ENCODE measurements around the gene GJB5.

The GJB5 gene

GRCh38 chr1:34779962-34780361 lies 25.1 kb downstream of the GJB5 start:
- no peak overlapping the region for H2AFZ ChIP-seq (ENCODE audit: low read length)
- H3K9me2 ChIP-seq (ENCODE audit: low read depth, low read length) = no peaks in the 10 kb centered on the region
- no peaks in the 10 kb centered on the region for H4K20me1 ChIP-seq (ENCODE audit: insufficient read depth, low read length)
- no peak overlapping the region for H3K4me2 ChIP-seq (ENCODE audit: low read length)
- no peaks in the 10 kb centered on the region for H3F3A ChIP-seq (ENCODE audit: insufficient read depth, low read length)
- H3K9ac ChIP-seq (ENCODE audit: low read length) = no peak overlapping the region
- TF ChIP-seq EZH2 (IDR thresholded peaks at IDR 0.05; ENCODE audit: borderline replicate concordance, low read length) (no peak), CTCF (IDR thresholded peaks at IDR 0.05; ENCODE audit: low read length) (no peak)
- H3K27me3 ChIP-seq (ENCODE audit: insufficient read depth, low read length) = no peaks in the 10 kb centered on the region; the same call in 1 of the 2 replicates
- no peak overlapping the region for H3K27ac ChIP-seq (ENCODE audit: low read depth, low read length, poor library complexity, severe bottlenecking)
- no peaks in the 10 kb centered on the region for H3K4me1 ChIP-seq (ENCODE audit: insufficient read depth, low read length, severe bottlenecking)
- H3K36me3 ChIP-seq (ENCODE audit: insufficient read depth, low read length) = no peaks in the 10 kb centered on the region
- no peak overlapping the region for H3K4me3 ChIP-seq (ENCODE audit: low read depth, low read length, poor library complexity, severe bottlenecking)
- H3K79me2 ChIP-seq (ENCODE audit: insufficient read depth, low read length) = no peaks in the 10 kb centered on the region
- H3K9me3 ChIP-seq (ENCODE audit: low read length) = no peaks in the 10 kb centered on the region

GRCh38 chr1:34780528-34780927 lies 25.7 kb downstream of the GJB5 start:
- no peaks in the 10 kb centered on the region for H3K36me3 ChIP-seq (ENCODE audit: insufficient read depth, low read length)
- H3K4me3 ChIP-seq (ENCODE audit: low read depth, low read length, poor library complexity, severe bottlenecking) = no peak overlapping the region
- H3K27ac ChIP-seq (ENCODE audit: low read depth, low read length, poor library complexity, severe bottlenecking) = no peak overlapping the region
- H3K9ac ChIP-seq (ENCODE audit: low read length) = no peak overlapping the region
- H4K20me1 ChIP-seq (ENCODE audit: insufficient read depth, low read length) = no peaks in the 10 kb centered on the region
- no peaks in the 10 kb centered on the region for H3K9me3 ChIP-seq (ENCODE audit: low read length)
- H2AFZ ChIP-seq (ENCODE audit: low read length) = no peak overlapping the region
- H3K9me2 ChIP-seq (ENCODE audit: low read depth, low read length) = no peaks in the 10 kb centered on the region
- no peaks in the 10 kb centered on the region for H3K79me2 ChIP-seq (ENCODE audit: insufficient read depth, low read length)
- no peaks in the 10 kb centered on the region for H3K4me1 ChIP-seq (ENCODE audit: insufficient read depth, low read length, severe bottlenecking)
- H3K27me3 ChIP-seq (ENCODE audit: insufficient read depth, low read length) = no peaks in the 10 kb centered on the region; the same call in 1 of the 2 replicates
- H3F3A ChIP-seq (ENCODE audit: insufficient read depth, low read length) = no peaks in the 10 kb centered on the region
- H3K4me2 ChIP-seq (ENCODE audit: low read length) = no peak overlapping the region
- no peak for TF ChIP-seq CTCF (IDR thresholded peaks at IDR 0.05; ENCODE audit: low read length)
- TF ChIP-seq EZH2 (IDR thresholded peaks at IDR 0.05; ENCODE audit: borderline replicate concordance, low read length) = no peak

- Histone ChIP-seq H3K9me2 (ENCODE audit: low read depth, low read length) (no peaks in the 10 kb centered on the region), H3F3A (ENCODE audit: insufficient read depth, low read length) (no peaks in the 10 kb centered on the region), H3K4me2 (ENCODE audit: low read length) (no peak within 1 kb of the TSS), H3K4me1 (ENCODE audit: insufficient read depth, low read length, severe bottlenecking) (no peaks in the 10 kb centered on the region), H2AFZ (ENCODE audit: low read length) (no peak within 1 kb of the TSS), H3K27me3 (ENCODE audit: insufficient read depth, low read length) (no peaks in the 10 kb centered on the region; the same call in 1 of the 2 replicates), H3K79me2 (ENCODE audit: insufficient read depth, low read length) (no peaks in the 10 kb centered on the region), H3K36me3 (ENCODE audit: insufficient read depth, low read length) (no peaks in the 10 kb centered on the region), H3K27ac (ENCODE audit: low read depth, low read length, poor library complexity, severe bottlenecking) (no peak within 1 kb of the TSS), H3K9me3 (ENCODE audit: low read length) (no peaks in the 10 kb centered on the region), H4K20me1 (ENCODE audit: insufficient read depth, low read length) (no peaks in the 10 kb centered on the region), H3K9ac (ENCODE audit: low read length) (no peak within 1 kb of the TSS), H3K4me3 (ENCODE audit: low read depth, low read length, poor library complexity, severe bottlenecking) (no peak within 1 kb of the TSS)
- TF ChIP-seq EZH2 (IDR thresholded peaks at IDR 0.05; ENCODE audit: borderline replicate concordance, low read length) (no peak), CTCF (IDR thresholded peaks at IDR 0.05; ENCODE audit: low read length) (no peak)
Measured at GRCh38 chr1:34781071-34781843, 26.4 kb downstream of the GJB5 start, which contains the start of gene GJB3. Gene GJB3, plus strand, starts transcription at chr1:34781214. Its CDS starts 3,549 bp downstream, at chr1:34784763.

Data from OCI-LY1 (cell line).